Subcutaneous adipose tissue (tissue), 4 donors: ENCODE measurements around the gene GGPS1. TPM values are rescaled to one million over a fixed set of nuclear protein-coding genes. Genes with fewer than 3 reads are reported as not detected.

ENCODE experiments used
- total RNA-seq, 4 donors: library from RNA; depleted of rRNA; stranded (reverse); fragments of >200 nt; gene quantifications; one replicate each; pipeline ENCODE4 v1.1.0, GENCODE V29; 2016
- TF ChIP-seq, protein P1 (sequence below): fragments of 450-650 bp; IDR thresholded peaks from one replicate; pipeline ENCODE4 v1.5.1; 2016; ENCODE audit warnings: low read depth, mild to moderate bottlenecking, control low read depth, antibody characterized with exemption, moderate library complexity

GGPS1 gene
- total RNA-seq, 4 donors from 2014 or later, result 11.5 to 38.8 (median 24.0) TPM

DNA sequence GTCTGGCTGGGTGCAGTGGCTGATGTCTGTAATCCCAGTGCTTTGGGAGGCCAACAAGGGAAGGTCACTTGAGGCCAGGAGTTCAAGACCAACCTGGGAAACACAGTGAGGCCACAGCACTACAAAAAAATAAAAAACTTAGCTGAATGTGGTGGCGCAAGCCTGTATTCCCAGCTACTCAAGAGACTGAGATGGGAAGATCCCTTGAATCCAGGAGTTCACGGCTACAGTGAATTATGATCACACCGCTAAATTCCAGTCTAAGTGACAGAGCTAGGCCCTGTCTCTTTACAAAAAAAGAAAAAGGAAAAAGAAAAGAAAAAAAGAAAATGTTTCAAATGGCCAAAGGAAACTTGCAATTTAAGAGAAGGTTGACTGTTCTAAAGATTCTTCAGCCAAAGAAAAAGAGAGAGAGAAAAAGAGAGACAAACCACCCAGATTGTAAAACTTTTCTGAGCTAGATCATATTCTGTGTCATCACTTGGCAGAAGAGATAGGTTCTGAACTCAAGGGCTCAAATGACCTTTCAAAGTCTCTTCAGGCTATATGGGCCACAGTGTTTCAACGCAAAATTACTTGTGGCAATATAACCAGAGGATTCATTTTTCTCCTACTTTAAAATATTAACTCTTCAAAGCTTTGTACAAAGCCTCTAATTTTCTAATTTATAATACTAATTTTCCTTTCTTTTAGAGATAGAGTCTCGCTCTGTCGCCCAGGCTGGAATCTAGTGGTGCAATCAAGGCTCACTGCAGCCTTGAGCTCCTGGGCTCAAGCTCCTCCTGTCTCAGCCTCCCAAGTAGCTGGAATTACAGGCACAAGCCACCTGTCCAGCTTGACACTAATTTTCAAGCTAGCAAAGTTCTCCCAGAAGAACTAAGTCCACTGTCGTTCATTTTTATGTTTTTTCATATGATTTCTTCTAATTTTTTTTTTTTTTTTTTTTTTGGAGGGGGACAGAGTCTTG, 20.9 kb upstream of the GGPS1 start:
- TF ChIP-seq, protein P1, sequence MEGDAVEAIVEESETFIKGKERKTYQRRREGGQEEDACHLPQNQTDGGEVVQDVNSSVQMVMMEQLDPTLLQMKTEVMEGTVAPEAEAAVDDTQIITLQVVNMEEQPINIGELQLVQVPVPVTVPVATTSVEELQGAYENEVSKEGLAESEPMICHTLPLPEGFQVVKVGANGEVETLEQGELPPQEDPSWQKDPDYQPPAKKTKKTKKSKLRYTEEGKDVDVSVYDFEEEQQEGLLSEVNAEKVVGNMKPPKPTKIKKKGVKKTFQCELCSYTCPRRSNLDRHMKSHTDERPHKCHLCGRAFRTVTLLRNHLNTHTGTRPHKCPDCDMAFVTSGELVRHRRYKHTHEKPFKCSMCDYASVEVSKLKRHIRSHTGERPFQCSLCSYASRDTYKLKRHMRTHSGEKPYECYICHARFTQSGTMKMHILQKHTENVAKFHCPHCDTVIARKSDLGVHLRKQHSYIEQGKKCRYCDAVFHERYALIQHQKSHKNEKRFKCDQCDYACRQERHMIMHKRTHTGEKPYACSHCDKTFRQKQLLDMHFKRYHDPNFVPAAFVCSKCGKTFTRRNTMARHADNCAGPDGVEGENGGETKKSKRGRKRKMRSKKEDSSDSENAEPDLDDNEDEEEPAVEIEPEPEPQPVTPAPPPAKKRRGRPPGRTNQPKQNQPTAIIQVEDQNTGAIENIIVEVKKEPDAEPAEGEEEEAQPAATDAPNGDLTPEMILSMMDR, result no peak

DNA sequence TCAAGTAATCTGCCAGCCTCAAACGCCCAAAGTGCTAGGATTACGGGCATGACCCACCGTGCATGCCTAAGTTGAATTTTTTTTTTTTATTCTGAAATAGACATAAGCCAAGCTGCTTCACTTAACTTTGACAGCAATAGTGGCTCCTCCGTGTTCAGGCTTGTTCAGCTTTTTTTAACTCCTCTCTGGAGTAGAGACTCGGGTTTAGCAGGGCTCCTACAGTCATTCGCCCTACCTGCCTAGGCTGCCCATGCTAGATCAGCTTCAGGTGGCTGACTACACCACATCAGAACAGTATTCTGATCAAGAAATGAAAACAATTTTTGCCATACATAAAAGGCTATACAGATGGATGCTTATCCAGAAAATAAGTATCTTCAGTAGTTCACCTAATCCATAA, 15.1 kb upstream of the GGPS1 start:
- TF ChIP-seq, protein P1, result no peak

DNA sequence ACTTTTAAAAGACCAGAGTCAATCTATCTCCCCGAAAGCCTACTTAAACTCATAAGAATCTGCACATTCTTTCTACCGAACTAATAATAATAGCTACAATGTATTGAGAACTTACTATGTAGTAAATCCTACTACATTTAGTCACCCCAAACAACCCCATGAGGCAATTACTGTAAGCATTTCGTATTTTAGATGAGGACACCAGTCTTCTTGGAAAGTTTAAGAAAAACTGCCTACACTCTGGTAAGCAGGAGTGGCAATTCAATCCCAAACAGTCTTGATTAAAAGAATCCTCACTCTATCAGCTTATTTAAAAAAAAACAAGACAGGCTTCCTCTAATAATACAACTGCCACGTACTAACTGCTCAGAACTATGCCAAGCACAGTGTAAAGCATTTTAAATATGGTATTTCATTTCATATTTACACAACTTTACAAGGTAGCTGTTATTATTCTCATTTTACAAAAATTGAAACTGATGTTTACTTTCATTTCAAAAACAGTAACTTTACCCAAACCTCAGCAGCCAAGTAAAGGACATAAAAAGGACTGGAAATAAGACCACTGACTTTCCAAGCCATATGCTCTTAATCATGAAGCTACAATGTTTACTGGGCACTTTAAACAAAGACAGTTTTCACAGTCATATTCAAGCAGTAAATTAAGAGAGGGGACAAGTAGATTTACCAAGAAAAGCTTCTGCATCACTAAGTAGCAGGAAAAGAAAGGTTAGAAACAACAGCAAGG, 14.3 kb upstream of the GGPS1 start:
- TF ChIP-seq, protein P1, result no peak

DNA sequence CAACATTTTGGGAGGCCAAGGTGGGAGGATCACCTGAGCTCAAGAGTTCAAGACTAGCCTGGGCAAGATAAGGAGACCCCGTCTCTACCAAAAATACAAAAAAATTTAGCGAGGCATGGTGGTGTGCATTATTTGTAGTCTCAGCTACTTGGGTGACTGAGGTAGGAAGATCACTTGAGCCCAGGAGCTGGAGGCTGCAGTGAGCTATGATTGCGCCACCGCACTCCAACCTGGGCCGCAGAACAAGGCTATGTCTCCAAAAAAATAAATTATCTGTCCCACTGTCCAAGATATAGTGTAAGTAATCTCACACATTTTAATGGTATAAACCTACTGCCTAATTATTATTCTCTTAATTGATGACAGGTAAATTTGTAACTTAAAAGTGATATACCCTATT, 13.2 kb upstream of the GGPS1 start:
- TF ChIP-seq, protein P1, result no peak

DNA sequence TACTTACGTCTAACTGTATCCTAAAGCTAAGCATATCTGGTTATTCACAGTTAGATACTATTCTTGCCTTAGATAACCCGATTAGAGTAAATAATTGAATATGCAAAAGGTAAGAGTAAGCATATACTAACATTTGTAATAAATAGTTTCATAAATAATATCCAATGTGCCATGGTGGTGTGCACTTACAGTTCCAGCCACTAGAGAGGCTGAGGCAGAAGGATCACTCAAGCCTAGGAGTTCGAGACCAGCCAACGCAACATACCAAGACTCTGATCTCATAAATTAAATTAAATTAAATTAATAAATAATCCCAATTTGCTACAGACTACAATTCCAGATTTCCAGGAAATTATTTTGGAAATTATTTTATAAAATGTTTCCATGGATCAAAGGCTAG, 12.6 kb upstream of the GGPS1 start:
- TF ChIP-seq, protein P1, result no peak

DNA sequence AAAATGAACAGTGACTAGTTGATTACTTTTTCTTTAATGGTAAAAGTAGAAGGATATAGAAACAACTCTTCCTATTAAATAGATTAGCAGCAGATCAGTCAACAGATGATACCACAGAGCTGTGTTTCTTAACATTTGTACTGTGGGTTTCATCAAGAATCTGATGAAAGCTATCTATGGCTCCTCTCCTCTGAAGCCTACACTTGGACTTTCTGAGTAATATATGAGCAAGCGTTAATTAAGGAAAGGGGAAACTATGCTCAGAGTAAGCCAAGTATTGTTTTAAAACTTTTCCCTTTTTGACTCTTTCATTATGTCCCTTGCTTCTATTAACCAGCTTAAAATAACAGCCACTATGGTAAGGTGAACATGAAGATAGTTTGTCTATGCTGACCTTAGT, 11.2 kb upstream of the GGPS1 start:
- TF ChIP-seq, protein P1, result no peak

DNA sequence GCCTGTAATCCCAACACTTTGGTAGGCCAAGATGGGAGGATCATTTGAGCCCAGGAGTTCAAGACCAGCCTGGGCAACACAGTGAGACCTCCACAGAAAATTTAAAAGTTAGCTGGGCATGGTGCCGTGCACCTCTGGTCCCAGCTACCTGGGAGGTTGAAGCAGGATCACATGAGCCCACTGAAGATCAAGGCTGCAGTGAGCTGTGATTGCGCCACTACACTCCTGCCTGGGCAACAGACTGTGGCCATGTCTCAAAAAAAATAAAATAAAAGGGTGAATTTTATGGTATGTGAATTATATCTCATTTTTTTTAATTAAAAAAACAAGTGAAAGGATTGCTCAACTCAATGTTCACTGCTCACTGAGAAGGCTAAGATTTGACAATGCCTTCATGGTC, 9.1 kb upstream of the GGPS1 start:
- TF ChIP-seq, protein P1, result no peak
